GM23248 (cell line): ENCODE results near the gene RAD51D. TPM values are rescaled to one million over a fixed set of nuclear protein-coding genes. Genes with fewer than 3 reads are reported as not detected.

Experiments used
- DNase-seq: peaks from one replicate; pipeline ENCODE4 v3.0.0-alpha.2; 2015
- H2AFZ ChIP-seq: fragments of 200-600 bp; sonication (generic); 2 replicates; pipeline ENCODE4 v1.6.1; 2016; ENCODE audit warnings: antibody characterized with exemption
- H3F3A ChIP-seq: fragments of 200-600 bp; sonication (generic); 2 replicates; pipeline ENCODE4 v1.6.1; 2016; ENCODE audit warnings: mild to moderate bottlenecking, antibody characterized with exemption, mixed run types; ENCODE audit not compliant: insufficient read depth
- H3K27ac ChIP-seq: fragments of 200-600 bp; sonication (generic); 2 replicates; pipeline ENCODE4 v1.5.1; 2016; ENCODE audit warnings: mild to moderate bottlenecking
- H3K27me3 ChIP-seq: fragments of 200-600 bp; sonication (generic); replicated peaks from 2 replicates; pipeline ENCODE4 v1.6.1; 2016; ENCODE audit warnings: mild to moderate bottlenecking; ENCODE audit not compliant: insufficient read depth
- H3K36me3 ChIP-seq: fragments of 200-600 bp; sonication (generic); 2 replicates; pipeline ENCODE4 v1.6.1; 2016; ENCODE audit warnings: low read depth, mild to moderate bottlenecking
- H3K4me1 ChIP-seq: fragments of 200-600 bp; sonication (generic); 2 replicates; pipeline ENCODE4 v1.6.1; 2016; ENCODE audit warnings: mild to moderate bottlenecking; ENCODE audit not compliant: insufficient read depth
- H3K4me2 ChIP-seq: fragments of 200-600 bp; sonication (generic); one replicate; pipeline ENCODE4 v1.6.1; 2016; ENCODE audit warnings: mild to moderate bottlenecking; ENCODE audit not compliant: unreplicated experiment
- H3K4me3 ChIP-seq: fragments of 200-600 bp; sonication (generic); 2 replicates; pipeline ENCODE4 v1.5.1; 2016; ENCODE audit warnings: mild to moderate bottlenecking
- H3K79me2 ChIP-seq: fragments of 200-600 bp; sonication (generic); 2 replicates; pipeline ENCODE4 v1.6.1; 2016; ENCODE audit warnings: mild to moderate bottlenecking; ENCODE audit not compliant: insufficient read depth
- H3K9ac ChIP-seq: fragments of 200-600 bp; sonication (generic); 2 replicates; pipeline ENCODE4 v1.6.1; 2016; ENCODE audit warnings: mild to moderate bottlenecking
- H3K9me2 ChIP-seq: fragments of 200-600 bp; sonication (generic); 2 replicates; pipeline ENCODE4 v1.6.1; 2016; ENCODE audit warnings: mixed run types, mild to moderate bottlenecking, moderate library complexity; ENCODE audit not compliant: insufficient read depth
- H3K9me3 ChIP-seq: fragments of 200-600 bp; sonication (generic); one replicate; pipeline ENCODE4 v1.6.1; 2017; ENCODE audit warnings: low read depth
- H4K20me1 ChIP-seq: fragments of 200-600 bp; sonication (generic); 2 replicates; pipeline ENCODE4 v1.6.0; 2016; ENCODE audit not compliant: insufficient read depth
- EZH2 ChIP-seq: fragments of 200-600 bp; sonication (generic); IDR thresholded peaks from 2 replicates; pipeline ENCODE4 v1.6.1; 2018; ENCODE audit warnings: antibody characterized with exemption, mild to moderate bottlenecking; ENCODE audit not compliant: insufficient read depth, poor library complexity, severe bottlenecking
- EZH2phosphoT487 ChIP-seq: fragments of 200-600 bp; sonication (generic); IDR thresholded peaks from 2 replicates; pipeline ENCODE4 v1.6.1; 2018; ENCODE audit warnings: antibody characterized with exemption, moderate library complexity, mild to moderate bottlenecking, low read depth; ENCODE audit not compliant: insufficient read depth
- WGBS, 2 experiments: methylation state at CpG; one replicate each; pipeline ENCODE4 v1.1.6; 2015 to 2017; ENCODE audit warnings: low lambda C conversion rate in 2 of 2, low coverage in 1 of 2; ENCODE audit errors: missing lambda C conversion rate in 2 of 2; 5-methylcytosine and 5-hydroxymethylcytosine counted together
- in situ Hi-C: fragments of 300-500 bp; cut with MboI; formaldehyde crosslinking; loops from 2 replicates; pipeline ENCODE4 v1.15.0; 2020
- polyA plus RNA-seq: library from polyadenylated mRNA; unstranded; fragments of >200 nt; fragmentation: Nextera tagmentation; extraction: Ambion mirVana; gene quantifications from 2 replicates; pipeline ENCODE4 v1.2.1, GENCODE V29; 2016
- total RNA-seq: library from RNA; depleted of rRNA; stranded (reverse); fragments of >200 nt; shearing (Covaris generic); gene quantifications from 2 replicates; pipeline ENCODE4 v1.2.3, GENCODE V29; 2014

Gene RAD51D
- total and polyA plus RNA-seq, 2 experiments from 2014 or later: 7.7 to 9.9 TPM

GRCh38 chr17:35164716-35165115 lies 45.1 kb upstream of the RAD51D start:
- Histone ChIP-seq H4K20me1 (no peaks in the 10 kb centered on the region), H3K27ac (no peak overlapping the region), H3F3A (no peaks in the 10 kb centered on the region), H3K36me3 (no peaks in the 10 kb centered on the region), H3K27me3 (peaks cover 13% of the 10 kb centered on the region), H3K4me3 (no peak overlapping the region), H2AFZ (no peak overlapping the region), H3K79me2 (no peaks in the 10 kb centered on the region), H3K4me1 (no peaks in the 10 kb centered on the region), H3K9ac (no peak overlapping the region), H3K9me2 (no peaks in the 10 kb centered on the region), H3K4me2 (no peak overlapping the region), H3K9me3 (no peaks in the 10 kb centered on the region)
- 58 to 72% methylated on average over 4 to 5 of the region's 5 CpGs for WGBS, 2 experiments
- in situ Hi-C loops: loop anchor here (5.0 kb wide), 1 partner anchor 373 kb away; the partner anchor contains the start of gene SLFN12L
- DNase-seq: no peak
- TF ChIP-seq EZH2 (no peak), EZH2phosphoT487 (no peak)

- in situ Hi-C loops: no loop called here
- Histone ChIP-seq H3F3A (no peaks in the 10 kb centered on the region), H3K79me2 (no peaks in the 10 kb centered on the region), H2AFZ (no peak overlapping the region), H3K4me1 (no peaks in the 10 kb centered on the region), H3K9me2 (no peaks in the 10 kb centered on the region), H3K27ac (no peak overlapping the region), H3K4me2 (no peak overlapping the region), H3K36me3 (no peaks in the 10 kb centered on the region), H4K20me1 (no peaks in the 10 kb centered on the region), H3K9ac (no peak overlapping the region), H3K27me3 (peaks cover 15% of the 10 kb centered on the region), H3K9me3 (no peaks in the 10 kb centered on the region), H3K4me3 (no peak overlapping the region)
- WGBS, 2 experiments: 82 to 83% methylated on average over 7 of the region's 7 CpGs
- TF ChIP-seq EZH2: no peak
- no peak for TF ChIP-seq EZH2phosphoT487
- DNase-seq: no peak
Measured at GRCh38 chr17:35163886-35164285, 44.2 kb upstream of the RAD51D start.

- Histone ChIP-seq H4K20me1 (no peaks in the 10 kb centered on the region), H3F3A (no peaks in the 10 kb centered on the region), H3K9me2 (no peaks in the 10 kb centered on the region), H3K79me2 (no peaks in the 10 kb centered on the region), H3K9ac (no peak overlapping the region), H2AFZ (no peak overlapping the region), H3K27ac (no peak overlapping the region), H3K4me3 (no peak overlapping the region), H3K27me3 (peaks cover 15% of the 10 kb centered on the region), H3K4me1 (no peaks in the 10 kb centered on the region), H3K9me3 (no peaks in the 10 kb centered on the region), H3K36me3 (no peaks in the 10 kb centered on the region), H3K4me2 (no peak overlapping the region)
- in situ Hi-C loops: no loop called here
- 66 to 68% methylated on average over 4 of the region's 4 CpGs for WGBS, 2 experiments
- no peak for TF ChIP-seq EZH2
- no peak for DNase-seq
Measured at GRCh38 chr17:35162755-35163154, 43.1 kb upstream of the RAD51D start.

- no peaks in the 10 kb centered on the region for H3K79me2 ChIP-seq
- H3K27me3 ChIP-seq: peaks cover 18% of the 10 kb centered on the region
- H3K9ac ChIP-seq: no peak overlapping the region
- no peak overlapping the region for H2AFZ ChIP-seq
- H3K4me1 ChIP-seq: no peaks in the 10 kb centered on the region
- no peak overlapping the region for H3K4me2 ChIP-seq
- no peak overlapping the region for H3K27ac ChIP-seq
- no peaks in the 10 kb centered on the region for H3F3A ChIP-seq
- no peaks in the 10 kb centered on the region for H3K9me3 ChIP-seq
- 52 to 54% methylated on average over 3 of the region's 3 CpGs for WGBS, 2 experiments
- TF ChIP-seq EZH2 (no peak), EZH2phosphoT487 (no peak)
- H4K20me1 ChIP-seq: no peaks in the 10 kb centered on the region
- in situ Hi-C loops: no loop called here
- no peaks in the 10 kb centered on the region for H3K36me3 ChIP-seq
- DNase-seq: no peak
- no peaks in the 10 kb centered on the region for H3K9me2 ChIP-seq
- no peak overlapping the region for H3K4me3 ChIP-seq
Measured at GRCh38 chr17:35161281-35161761, 41.7 kb upstream of the RAD51D start.

- Histone ChIP-seq H3K4me1 (no peaks in the 10 kb centered on the region), H3K9me2 (no peaks in the 10 kb centered on the region), H3K27me3 (peaks cover 18% of the 10 kb centered on the region), H3K4me3 (no peak overlapping the region), H4K20me1 (no peaks in the 10 kb centered on the region), H2AFZ (no peak overlapping the region), H3K4me2 (no peak overlapping the region), H3K36me3 (no peaks in the 10 kb centered on the region), H3K9me3 (no peaks in the 10 kb centered on the region), H3F3A (no peaks in the 10 kb centered on the region), H3K27ac (no peak overlapping the region), H3K79me2 (no peaks in the 10 kb centered on the region), H3K9ac (no peak overlapping the region)
- TF ChIP-seq EZH2phosphoT487 (no peak), EZH2 (no peak)
- in situ Hi-C loops: no loop called here
- 34 to 41% methylated on average over 13 of the region's 13 CpGs for WGBS, 2 experiments
- no peak for DNase-seq
Measured at GRCh38 chr17:35160354-35161201, 40.9 kb upstream of the RAD51D start.
